Gastroesophageal sphincter (tissue), 3 donors: ENCODE measurements around the gene PICK1.

ENCODE experiments used
- EP300 ChIP-seq: sonication (generic); formaldehyde crosslinking; IDR thresholded peaks from one replicate; pipeline ENCODE4 v1.6.1; 2017; ENCODE audit warnings: antibody characterized with exemption, mild to moderate bottlenecking
- POLR2A ChIP-seq, 2 donors: fragments of 450-650 bp; IDR thresholded peaks; one replicate each; pipeline ENCODE4 v1.6.1; 2017; ENCODE audit warnings: antibody characterized with exemption in 2 of 2, mild to moderate bottlenecking in 2 of 2, moderate library complexity in 1 of 2
- POLR2AphosphoS5 ChIP-seq: sonication (generic); formaldehyde crosslinking; IDR thresholded peaks from one replicate; pipeline ENCODE4 v1.6.1; 2017; ENCODE audit warnings: antibody characterized with exemption
- TF ChIP-seq, protein P1 (sequence below), 4 experiments: fragments of 200-600 bp in 2 of 4; fragments of 450-650 bp in 2 of 4; sonication (generic) in 1 of 4; IDR thresholded peaks; one replicate each; pipeline ENCODE4 v1.5.1; 2017 to 2019; ENCODE audit warnings: antibody characterized with exemption in 4 of 4, mild to moderate bottlenecking in 2 of 4, moderate library complexity in 2 of 4

DNA sequence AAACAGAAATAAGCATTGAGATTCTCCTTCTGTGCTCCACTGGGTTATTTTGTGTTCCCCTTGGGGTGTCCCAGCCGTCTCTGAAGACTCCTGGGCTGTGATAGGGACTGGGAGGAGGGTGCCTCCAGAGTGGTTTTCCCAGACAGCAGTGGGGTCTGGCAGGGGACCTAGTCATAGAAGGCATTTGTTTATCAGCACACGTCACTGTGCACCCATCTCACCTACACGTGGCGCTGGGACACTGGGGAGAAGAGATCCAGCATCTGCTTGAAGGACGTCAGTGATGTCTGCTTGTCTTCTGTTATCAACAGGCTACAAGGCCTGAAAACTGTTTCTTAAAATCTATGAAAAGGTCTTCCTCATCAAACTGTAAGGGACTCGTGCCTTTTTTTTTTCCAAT is 34.2 kb upstream of the PICK1 start:
- TF ChIP-seq POLR2A (IDR thresholded peaks at IDR 0.05) (no peak), EP300 (no peak), POLR2AphosphoS5 (no peak)
- TF ChIP-seq, protein P1, sequence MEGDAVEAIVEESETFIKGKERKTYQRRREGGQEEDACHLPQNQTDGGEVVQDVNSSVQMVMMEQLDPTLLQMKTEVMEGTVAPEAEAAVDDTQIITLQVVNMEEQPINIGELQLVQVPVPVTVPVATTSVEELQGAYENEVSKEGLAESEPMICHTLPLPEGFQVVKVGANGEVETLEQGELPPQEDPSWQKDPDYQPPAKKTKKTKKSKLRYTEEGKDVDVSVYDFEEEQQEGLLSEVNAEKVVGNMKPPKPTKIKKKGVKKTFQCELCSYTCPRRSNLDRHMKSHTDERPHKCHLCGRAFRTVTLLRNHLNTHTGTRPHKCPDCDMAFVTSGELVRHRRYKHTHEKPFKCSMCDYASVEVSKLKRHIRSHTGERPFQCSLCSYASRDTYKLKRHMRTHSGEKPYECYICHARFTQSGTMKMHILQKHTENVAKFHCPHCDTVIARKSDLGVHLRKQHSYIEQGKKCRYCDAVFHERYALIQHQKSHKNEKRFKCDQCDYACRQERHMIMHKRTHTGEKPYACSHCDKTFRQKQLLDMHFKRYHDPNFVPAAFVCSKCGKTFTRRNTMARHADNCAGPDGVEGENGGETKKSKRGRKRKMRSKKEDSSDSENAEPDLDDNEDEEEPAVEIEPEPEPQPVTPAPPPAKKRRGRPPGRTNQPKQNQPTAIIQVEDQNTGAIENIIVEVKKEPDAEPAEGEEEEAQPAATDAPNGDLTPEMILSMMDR (IDR thresholded peaks at IDR 0.05), result no peak
